Cardiac fibroblast (primary cell): Measurements from ENCODE around the gene CCDC38.

ENCODE experiments used
- DNase-seq, 2 donors: peaks; one replicate each; pipeline versions ENCODE4 v3.0.0 to v3.0.0-alpha.2; 2010; ENCODE audit warnings: low read depth in 2 of 2
- H3K4me3 ChIP-seq, 2 donors: replicated peaks in 1 of 2; 1 replicate in 1 of 2; 2 replicates in 1 of 2; pipeline ENCODE4 v1.5.1; 2011; ENCODE audit warnings: low read depth in 2 of 2, low read length in 2 of 2, mild to moderate bottlenecking in 2 of 2, moderate library complexity in 1 of 2
- TF ChIP-seq, protein P1 (sequence below): IDR thresholded peaks from one replicate; pipeline ENCODE4 v1.5.1; 2011; ENCODE audit warnings: low read depth, mild to moderate bottlenecking, low read length, inconsistent platforms

CCDC38 gene

GRCh38 chr12:95942524-95943329, at the start of gene CCDC38:
Gene CCDC38 (minus strand): TSS chr12:95942614. CDS start chr12:95936509, 6,105 bp downstream.
- H3K4me3 ChIP-seq = peak within 1 kb of the TSS; percentile 64 to 76
- TF ChIP-seq, protein P1, sequence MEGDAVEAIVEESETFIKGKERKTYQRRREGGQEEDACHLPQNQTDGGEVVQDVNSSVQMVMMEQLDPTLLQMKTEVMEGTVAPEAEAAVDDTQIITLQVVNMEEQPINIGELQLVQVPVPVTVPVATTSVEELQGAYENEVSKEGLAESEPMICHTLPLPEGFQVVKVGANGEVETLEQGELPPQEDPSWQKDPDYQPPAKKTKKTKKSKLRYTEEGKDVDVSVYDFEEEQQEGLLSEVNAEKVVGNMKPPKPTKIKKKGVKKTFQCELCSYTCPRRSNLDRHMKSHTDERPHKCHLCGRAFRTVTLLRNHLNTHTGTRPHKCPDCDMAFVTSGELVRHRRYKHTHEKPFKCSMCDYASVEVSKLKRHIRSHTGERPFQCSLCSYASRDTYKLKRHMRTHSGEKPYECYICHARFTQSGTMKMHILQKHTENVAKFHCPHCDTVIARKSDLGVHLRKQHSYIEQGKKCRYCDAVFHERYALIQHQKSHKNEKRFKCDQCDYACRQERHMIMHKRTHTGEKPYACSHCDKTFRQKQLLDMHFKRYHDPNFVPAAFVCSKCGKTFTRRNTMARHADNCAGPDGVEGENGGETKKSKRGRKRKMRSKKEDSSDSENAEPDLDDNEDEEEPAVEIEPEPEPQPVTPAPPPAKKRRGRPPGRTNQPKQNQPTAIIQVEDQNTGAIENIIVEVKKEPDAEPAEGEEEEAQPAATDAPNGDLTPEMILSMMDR = no peak
- peak; percentile 49 to 61 for DNase-seq

GRCh38 chr12:95990136-95990535, 47.7 kb upstream of the CCDC38 start:
- DNase-seq = no peak
- TF ChIP-seq, protein P1 = no peak
- no peak overlapping the region for H3K4me3 ChIP-seq

GRCh38 chr12:95989504-95990123, 47.2 kb upstream of the CCDC38 start:
- no peak overlapping the region for H3K4me3 ChIP-seq
- TF ChIP-seq, protein P1 = no peak
- no peak for DNase-seq

DNA sequence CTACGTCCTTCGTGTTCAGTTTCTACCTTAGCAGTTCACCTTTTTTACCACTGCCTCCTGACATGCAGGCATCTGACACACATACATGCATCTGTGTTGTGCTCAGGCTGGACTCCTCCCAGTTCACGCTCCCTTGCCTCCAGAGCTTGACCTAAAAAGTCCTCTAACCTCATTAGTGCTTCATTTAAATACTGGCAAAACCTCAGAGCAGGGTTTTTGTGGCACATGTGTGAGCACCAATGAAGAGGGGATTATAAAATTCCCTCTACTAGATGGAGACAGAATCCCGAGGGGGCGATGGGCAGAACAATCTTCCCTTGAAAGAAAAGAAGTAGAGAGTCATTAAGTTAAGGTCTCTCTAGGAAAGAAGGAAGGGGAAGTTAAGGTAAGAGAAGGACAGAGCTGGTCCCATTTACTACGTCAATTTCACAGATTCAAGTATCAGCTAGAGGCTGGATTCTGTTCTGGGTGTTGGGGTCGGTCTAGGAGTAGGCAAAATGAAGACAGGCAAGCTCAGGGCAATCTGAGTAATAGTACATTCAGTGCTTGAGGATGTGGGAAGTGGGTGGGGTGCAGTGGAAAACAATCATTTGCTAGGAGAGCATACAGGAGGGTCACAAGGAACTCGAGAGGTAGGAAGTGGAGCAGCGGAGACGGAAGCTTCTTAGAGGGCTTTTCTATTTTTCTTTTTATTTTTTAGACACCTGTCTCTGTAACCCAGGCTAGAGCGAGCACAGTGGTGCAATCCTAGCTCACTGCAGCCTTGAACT, 46.3 kb upstream of the CCDC38 start:
- TF ChIP-seq, protein P1 = no peak
- no peak overlapping the region for H3K4me3 ChIP-seq

GRCh38 chr12:95986635-95987570, 44.5 kb upstream of the CCDC38 start:
- TF ChIP-seq, protein P1 = no peak
- H3K4me3 ChIP-seq = no peak overlapping the region
- DNase-seq = no peak

More for the DNA sequence above, 46.3 kb upstream of the CCDC38 start:
- no peak for DNase-seq

GRCh38 chr12:95984682-95985081, 42.3 kb upstream of the CCDC38 start:
- no peak for DNase-seq

More at GRCh38 chr12:95984682-95985081, 42.3 kb upstream of the CCDC38 start:
- TF ChIP-seq, protein P1 = no peak
- H3K4me3 ChIP-seq = no peak overlapping the region
